ENCODE data around the gene MBTPS1.
A peak's percentile ranks its signal among the peaks of the same experiment; 100 is the strongest.

Gene MBTPS1

DNA sequence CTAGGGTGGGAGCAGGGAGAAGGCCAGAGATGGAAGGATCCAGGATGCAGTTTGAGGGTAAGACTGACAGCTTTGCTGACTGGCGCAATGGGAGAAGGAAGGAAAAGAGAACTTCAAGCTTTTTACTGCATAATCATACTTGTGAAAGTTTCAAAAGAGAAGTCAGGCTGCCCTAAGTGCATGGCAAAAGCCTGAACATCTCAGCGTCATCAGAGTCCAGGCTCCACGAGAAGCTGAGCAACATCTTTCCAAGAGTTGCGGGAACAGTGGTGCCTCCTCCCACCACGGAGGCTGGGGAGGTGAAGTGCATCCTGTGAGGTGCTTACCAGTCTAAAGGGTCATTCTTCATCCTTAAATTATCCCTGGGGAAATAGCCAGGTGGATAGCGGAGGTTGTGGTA lies 47.2 kb downstream of the MBTPS1 start:
- no peak for DNase-seq

DNA sequence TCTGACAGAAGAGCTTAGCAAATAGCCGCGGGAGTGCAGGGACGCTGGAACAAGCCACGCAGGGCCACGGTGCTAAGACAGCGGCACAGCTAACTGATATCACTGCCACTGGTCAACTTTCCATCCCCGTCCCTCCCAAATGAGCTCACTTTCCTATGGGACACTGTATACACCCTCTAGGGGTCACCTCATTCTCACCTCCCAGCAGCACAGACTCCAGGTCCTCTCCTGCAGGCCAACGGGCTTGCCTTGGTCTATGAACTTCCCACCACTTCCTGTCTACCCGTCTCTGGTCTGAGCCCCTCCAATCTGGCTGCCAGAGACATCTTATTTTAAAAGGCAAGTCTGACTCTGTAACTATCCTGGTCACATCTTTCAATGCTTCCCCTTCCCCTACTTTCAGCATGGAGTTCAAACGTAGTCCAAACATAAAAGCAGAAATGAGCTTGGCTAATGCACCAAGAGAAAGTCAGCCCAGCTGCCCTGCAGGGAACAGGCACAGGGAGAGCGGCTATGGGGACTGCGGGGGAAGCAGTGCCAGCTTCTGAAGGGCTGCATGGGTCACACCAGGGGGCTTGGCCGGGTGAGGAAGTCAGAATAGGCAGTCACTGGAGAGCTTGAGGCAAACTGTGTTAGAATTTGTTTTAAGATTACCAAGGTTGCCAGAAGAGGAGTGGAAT lies 47.8 kb downstream of the MBTPS1 start:
- no peak for DNase-seq

DNA sequence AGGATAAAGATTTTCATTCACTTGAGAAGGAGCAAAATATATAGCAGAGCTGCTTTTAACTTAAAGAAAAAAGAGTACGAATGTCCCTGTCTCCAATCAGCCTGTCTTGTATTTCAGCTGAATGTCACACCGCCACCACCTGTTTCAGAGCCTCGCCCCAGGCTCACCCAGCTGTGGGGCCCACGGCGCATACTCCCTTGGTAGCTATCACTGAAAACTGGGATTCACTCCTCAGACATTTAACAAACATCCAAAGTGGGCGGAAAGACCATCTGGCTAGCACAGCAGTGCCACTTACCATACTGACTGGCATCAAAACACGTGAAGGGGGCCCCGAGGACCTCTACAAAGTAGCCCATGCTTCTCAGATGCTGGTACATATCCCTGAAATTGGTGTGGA lies 48.7 kb downstream of the MBTPS1 start:
- no peak for DNase-seq

DNA sequence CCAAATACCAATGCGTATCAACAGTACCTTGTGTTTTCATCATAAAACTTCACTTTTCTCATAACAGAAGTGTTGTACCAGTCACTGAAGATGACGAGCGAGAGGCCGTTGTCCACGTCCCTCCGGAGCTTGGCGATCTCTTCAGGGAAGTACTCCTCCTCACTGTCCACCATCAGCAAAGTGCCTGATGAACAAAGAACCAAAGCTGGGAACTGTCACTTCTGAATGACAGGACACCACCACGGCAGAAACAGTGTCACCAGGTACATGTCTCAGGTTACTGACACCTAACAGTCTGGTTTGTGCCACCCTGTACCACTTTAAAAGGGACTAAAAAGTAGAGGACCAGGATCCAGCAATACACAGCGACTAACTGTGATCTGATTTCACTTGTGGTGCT lies 49.1 kb downstream of the MBTPS1 start:
- DNase-seq, result no peak

DNA sequence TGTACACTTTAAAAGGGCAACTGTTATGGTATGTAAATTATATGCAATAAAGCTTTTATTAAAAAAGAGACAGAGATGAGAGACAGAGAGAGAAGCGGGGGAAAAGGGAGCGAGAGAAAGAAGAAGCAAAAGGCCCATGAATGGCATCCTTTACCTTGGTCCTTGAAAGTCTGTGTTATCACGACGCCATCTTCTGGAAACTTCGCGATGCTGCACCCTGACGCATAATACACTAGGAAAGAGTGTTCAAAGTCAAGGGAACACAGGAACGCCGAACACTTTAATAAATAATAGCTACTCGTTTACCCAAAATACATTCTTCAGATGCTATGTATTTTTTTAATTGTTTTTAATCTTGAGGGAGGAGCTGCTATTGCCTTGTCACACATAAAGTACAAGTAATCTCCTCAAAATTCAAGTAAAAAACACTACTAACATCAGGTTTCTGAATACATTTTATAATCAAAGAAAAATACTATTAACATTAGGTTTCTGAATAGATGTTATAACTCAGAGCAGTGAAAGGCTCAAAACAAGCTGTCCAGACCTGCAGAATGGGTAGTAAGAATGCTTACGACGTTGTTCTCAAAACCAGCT lies 51.1 kb downstream of the MBTPS1 start:
- peak; percentile 55 for DNase-seq

DNA sequence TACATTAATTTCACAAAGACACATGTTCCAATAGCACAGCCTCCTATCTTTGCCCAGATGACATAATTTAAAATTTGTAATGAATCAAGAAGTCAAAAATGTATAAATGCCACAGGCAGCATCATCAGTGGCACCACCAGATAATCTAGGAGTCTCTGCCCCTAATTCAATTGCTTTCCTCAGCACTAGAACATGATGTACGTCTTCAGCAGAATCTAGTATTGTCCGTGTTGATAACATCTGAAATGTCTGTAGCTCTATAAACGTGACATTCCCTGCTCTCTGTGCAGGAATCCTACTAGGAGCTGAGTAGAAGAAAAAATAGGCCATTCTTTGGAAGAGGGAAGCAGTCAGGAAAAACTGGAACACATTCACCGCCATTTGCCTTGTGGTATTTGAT lies 52.8 kb downstream of the MBTPS1 start:
- DNase-seq, result no peak

DNA sequence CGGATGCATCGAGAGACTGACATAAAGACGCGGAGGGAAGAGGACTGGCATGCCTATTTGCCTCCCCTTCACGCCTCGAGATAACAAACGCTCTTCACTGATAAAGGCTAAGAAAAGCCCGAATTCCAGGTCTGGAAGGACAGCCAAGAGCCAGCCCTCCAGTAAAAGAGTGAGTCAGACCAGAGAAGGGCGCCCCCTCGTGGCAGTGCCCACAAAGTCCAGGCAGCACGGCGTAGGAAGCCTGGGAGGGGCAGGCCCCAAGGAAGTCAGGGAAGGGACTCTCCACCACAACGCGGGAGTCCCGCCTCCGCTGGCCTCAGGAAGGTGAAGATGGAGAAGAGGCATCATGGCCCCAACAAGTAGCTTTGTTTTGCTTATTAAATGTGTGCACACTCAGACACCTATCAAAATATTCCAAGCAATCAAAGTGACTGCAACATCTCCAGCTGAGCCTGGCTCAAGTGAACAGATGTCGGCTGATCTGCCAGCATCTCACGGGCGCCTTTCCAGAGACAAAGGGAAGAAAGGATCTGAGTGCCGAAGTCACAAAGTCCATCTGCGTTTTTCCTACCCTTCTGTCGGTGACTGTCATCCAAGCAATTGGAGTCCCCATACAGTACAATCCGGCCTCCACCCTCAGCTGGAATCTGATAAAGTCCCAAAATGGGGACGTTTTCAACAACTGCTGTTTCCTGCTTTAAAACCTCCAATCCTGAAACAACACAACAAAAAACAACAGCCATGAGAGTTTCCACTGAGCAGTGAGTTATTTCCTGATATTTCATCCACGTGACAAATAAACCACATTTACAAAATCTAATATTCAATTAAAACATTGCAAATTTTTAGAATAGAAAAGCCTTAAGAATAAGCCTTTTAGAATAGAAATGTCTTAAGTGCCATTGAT lies 53.8 kb downstream of the MBTPS1 start:
- peak; percentile 52 for DNase-seq

DNA sequence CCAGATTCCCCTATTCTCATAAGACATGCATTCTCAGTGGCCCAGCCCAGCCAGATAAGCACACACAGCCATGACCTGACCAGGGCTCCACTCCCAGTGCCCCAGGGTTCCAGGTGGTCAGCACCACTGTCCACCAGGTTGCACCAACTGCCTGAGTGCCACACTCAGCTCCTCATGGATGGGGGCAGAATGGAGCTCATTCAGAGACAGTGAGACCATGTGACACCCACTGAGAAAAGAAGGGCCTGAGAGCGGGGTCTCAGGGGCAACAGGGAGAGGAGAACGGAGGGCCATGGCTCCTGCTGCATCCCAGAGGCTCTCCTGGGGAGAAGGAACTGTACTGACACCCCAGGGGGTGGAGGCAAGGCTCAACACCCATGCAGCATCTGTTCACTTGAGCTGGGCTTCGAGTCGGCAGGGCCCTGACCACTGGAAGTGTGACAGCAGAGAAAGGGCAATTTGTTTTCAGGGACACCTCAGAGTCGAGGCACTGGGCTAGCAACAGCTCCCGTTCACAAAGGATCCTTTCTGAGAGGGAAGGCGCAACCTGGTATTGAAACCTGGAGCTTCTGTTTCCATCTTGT lies 55.4 kb downstream of the MBTPS1 start:
- DNase-seq, result no peak

DNA sequence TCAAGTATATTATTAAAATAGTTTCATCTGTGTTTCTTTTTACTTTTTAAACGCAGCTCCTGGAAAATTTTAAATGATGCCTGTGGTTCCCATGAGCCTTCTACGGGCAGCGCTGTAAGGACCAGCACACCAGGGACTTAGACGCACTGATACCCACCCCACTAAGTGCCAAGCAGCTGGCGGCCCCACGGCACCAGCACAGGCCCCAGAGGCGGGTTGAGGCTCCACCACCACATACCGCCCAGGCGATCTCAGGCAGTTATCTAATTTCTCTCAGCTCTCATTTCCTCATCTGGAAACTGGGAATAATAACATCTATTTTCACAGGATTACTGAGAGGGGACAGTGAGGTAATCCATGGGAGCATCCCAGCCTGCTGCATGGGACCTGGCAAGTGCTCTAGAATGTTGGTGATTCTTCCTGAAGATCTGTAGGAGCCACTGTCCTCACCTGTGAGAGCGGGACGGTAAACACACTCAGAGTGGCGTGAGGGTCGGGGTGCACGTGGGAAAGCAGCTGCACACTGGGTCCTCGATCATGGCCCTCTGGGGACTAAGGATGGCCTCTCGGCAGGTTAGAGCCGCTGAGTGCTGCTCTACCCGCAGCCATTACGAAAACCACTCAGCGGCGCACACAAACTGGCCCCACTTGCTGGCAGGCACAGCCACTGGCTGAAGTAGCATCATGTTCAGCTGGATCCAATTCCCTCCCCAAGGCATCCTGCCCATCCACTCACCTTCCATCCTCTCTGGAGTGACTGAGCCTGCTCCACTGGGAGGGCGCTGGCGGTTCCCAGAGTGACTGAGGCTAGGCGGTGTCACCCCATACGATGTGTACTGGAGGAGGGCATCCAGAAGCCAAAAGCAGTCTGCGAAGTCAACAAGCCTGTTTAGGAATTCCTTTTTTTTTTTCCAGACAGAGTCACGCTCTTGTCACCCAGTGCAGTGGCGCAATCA lies 56.5 kb downstream of the MBTPS1 start:
- DNase-seq, result no peak

DNA sequence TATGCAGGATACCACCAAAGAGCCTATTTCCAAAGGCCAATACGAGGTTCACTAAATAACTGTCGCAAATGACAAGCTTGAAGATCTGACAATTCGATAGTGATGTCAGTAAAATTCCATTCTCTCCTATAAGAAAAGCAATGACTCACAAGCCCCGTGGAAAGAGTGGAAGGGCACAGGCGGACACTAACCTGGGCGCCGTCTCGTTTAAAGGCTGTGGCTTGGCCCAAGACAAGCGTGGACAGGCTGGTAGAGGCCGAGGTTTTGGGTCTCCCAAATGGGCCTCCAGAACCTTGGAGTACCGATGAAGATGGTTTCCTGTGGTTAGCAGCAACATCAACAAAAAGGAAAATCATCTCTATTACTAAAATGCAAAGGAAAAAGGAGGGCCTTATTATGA lies 57.6 kb downstream of the MBTPS1 start:
- no peak for DNase-seq

DNA sequence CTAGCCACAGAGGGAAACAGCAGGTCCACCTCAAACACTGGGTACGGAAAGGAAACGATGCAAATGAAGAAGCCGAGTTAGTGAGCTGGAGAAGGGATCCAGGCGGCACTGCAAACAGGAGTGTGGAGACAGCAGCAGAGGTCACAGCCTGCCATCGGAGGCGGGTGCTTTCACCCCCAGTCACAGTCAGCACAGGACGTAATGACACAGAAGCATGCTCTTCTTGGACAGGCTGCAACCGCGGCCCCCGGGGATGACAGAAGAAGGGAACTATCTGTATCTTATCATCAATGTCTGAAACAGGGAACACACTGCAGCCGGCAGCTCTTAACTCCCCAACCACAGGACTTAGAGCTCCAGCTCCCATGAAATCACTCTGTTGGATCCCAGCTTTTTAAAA lies 58.1 kb downstream of the MBTPS1 start:
- DNase-seq, result no peak

DNA sequence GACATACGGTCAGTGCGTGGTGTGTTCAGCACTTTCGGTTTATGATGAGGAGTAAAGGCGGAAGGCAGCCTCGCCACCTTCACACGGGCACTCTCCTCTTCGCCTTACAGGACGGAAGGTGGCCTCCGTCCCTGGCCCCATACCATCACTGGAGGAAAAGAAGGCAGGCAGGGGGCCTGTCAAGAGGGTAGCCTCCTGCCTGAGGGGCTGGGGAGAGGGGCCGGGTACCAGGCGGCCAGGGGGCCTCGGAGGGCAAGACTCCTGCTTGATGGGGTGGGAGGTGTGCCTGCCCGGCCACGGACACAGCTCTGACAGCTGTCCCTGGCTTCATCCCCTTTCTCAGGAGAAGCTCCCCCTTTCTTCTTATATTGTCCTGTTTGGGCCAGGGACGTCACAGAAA lies 58.5 kb downstream of the MBTPS1 start:
- no peak for DNase-seq

DNA sequence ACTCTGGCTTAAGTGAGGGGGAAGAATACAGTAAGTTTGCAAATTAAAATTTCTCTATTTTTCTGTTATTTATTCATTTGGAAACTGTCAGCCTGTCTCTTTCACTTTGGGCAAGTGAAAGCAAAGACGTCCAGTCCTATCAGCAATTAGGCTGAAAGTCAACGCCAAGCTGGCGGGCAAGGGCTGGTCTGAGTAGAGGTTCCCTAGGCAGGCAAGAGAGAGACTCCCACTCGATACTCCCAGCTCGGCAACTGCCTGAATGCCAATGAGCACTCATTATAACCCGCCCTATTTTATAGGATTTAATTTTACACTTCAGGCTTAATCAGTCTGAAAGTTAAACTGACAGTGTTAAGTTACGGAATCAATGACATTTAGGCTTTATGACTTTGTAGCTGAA lies 59.8 kb downstream of the MBTPS1 start:
- no peak for DNase-seq

DNA sequence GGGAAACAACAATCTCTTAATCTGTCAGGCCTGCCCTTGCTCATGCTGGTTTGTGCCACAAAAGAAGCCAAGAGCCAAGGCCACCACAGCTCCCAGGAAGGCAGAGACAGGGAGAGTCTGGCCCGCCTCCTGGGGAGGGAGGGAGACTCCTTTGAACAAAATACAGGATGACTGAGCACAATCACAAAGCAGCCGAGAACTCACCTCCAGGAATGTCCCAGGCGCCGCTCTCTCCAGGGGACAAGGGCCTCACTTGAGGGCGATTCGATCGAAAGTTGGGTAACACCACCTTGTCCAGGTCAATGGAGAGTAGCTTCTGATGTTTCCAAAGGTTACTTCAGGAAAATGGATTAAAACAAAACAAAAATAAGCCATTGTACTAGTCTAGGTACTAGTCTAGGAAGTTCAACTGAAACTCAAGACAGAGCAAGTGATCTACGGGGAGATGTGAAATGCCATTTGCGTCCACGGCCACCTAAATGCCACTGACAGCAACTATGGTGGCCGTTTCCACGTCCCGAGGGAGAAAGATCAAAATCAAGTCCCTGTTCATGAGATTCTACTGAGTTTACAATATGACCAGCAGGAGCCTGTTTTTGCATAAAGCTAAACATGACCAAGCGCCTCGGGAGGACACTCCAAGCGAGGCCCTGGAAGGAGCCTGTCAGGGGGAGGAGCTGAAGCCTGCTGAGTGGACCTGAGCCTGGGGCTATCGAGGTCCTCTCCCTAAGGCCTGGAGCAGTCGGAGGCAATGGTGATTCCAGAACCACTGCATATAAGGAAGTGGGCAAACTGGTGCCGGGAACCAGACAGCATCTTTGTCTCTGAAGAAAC lies 60.7 kb downstream of the MBTPS1 start:
- no peak for DNase-seq

DNA sequence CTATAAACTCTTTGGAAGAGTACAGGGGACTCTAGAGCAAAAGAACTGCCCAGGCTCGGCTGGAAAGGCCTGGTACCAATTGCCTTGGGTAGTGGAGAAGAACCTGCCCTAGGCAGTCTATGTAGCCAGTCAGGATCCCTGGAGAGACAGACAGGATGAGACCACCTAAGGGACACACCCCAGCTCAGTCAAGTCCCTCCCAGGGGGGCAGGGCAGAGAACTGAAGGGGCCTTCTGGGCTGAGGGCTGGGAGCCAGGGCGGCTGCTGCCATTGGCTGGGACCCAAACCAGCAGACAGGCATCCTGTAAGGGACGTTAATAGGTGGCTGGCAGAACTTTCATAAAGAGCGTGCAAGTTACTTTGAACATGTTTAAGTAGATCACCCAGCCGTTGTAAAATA lies 61.4 kb downstream of the MBTPS1 start:
- no peak for DNase-seq

DNA sequence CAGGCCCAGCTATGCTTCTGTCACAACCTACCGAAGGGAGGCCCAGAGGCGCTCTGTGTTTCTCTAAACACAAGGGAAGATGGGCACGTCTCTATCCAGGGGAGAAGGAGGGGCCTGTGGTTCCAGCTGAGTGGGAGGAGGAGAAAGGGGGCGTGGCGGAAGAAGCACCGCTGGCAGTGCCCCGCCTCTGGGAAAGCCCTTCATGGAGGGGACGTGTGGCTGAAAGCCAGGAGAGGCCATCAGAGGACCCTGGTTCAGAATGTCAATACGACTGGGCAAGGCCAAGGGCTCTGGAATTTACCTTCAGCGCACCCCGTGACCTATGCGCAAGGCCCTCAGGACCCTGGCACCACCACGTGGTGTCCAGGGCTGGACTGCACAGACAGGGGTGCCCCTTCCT lies 61.8 kb downstream of the MBTPS1 start:
- DNase-seq, result no peak

DNA sequence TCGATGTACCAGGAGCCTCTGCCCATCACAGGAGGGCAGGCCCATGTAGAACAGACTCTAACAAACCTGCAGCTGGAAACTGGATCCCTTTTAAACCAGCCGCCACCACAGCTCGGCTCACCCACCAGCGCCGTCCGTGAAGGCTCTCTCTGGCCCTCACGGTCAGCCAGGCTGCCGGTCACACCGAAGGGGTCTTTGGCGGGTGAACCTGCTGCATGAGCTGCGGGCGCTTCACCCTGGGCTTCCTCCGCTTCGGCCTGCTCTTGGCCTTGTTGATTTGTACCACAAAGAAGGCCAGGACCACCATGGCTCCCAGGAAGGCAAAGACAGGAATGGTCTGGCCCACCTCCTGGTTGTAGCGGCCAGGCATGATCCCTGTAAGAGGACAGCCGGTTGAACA lies 62.5 kb downstream of the MBTPS1 start:
- no peak for DNase-seq

DNA sequence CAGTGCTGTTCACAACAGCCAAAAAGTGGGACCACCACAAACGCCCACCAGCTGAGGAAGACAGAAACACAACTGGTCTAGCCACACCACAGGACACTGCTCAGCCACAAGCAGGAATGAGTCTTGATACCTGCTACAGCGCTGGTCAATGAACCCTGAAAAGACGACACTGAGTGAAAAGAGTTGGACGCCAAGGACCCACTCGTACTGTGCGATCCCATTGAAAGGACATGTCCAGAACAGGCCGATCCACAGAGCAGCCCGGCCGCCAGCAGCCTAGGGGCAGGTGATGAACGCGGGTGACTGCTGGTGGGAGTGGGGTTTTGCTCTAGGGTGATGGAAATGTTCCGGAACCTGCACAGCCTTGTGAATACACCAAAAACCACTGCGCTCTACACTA lies 63.5 kb downstream of the MBTPS1 start:
- DNase-seq, result no peak

DNA sequence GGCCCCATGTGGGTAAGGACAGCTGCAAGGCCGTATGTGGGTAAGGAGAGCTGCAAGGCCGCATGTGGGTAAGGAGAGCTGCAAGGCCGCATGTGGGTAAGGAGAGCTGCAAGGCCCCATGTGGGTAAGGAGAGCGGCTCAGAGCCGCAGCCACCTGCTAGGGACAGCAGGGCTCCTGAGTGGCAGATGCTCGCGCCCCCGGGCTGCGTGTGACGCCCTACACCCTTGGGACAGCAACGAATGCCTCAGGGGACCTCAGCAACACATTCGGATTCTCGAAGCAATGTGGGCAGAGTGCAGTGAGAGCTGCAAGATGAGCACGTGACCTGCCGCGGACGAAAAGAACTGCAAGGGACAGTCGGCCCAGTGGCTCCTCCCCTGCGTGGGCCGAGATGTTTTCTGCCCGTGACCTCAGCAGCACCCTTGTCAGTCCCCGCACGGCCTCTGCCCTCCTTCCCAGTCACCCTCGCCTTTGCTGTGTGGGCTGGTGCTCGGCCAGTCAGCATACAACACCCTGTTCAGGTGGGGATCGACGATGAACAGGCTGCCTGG lies 64.6 kb downstream of the MBTPS1 start:
- DNase-seq, result no peak

DNA sequence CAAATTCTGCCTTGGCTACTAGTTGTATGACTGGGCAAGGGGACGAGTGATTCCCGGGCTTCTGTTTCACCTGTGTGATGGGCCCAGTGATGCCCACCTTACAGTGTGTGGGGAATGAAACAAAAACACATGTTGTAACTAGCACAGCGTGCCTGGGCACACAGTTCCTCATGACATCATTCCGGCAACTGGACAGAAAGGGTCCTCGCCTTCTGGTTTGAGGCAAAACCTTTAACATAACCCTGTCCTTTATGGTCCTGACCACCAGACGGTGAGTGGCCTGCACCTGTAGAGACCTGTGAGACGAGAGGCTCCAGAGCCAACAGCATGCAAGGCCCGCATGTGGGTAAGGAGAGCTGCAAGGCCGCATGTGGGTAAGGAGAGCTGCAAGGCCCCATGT lies 66.4 kb downstream of the MBTPS1 start:
- DNase-seq, result no peak

DNA sequence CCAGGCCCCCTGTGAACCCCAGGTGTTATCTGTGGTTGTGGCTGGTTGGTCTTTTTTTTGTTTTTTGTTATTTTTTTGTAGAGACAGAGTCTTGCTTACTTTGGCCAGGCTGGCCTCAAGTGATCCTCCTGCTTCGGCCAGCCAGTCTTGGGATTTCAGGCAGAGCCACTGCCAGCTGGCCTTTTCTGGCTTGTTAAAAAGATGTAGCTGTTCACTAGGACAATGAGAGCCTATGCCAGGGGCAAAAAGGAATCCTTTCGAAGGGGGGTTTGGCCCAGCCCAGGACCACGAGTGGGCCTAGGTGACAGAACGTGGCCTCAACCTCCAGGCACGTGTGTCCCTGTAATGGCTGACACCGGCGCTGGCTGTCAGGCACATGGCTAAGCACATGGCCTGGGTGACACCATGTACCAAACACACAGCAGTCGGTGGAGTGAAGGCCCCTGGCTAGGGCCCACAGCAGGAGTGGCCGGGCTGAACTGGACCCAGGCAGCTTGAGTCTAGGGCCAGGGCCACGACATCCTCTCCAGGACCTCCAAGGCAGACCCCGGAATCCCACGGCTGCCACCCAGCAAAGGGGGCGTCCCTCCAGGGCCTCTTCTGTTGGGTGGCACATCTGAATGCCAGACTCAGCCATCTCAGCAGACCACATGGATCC lies 67.2 kb downstream of the MBTPS1 start:
- DNase-seq, result no peak
